HT-29 (cell line): ENCODE measurements around the gene SMIM28. TPM values are rescaled to one million over a fixed set of nuclear protein-coding genes. Genes with fewer than 3 reads are reported as not detected.
"Not testable (repeated sequence)": the region's sequence is repeated elsewhere in the genome, so short reads cannot be mapped to it uniquely, and the experiment has no call there.

ENCODE experiments used
- DNase-seq: peaks from one replicate; pipeline ENCODE4 v3.0.0-alpha.2; 2015; ENCODE audit warnings: low spot score
- total RNA-seq: library from RNA; depleted of rRNA; stranded (reverse); fragments of >200 nt; shearing (Covaris generic); gene quantifications from 2 replicates; pipeline ENCODE4 v1.2.3, GENCODE V29; 2014; rRNA removed

Gene SMIM28
- total RNA-seq = not detected in 2 replicates

DNA sequence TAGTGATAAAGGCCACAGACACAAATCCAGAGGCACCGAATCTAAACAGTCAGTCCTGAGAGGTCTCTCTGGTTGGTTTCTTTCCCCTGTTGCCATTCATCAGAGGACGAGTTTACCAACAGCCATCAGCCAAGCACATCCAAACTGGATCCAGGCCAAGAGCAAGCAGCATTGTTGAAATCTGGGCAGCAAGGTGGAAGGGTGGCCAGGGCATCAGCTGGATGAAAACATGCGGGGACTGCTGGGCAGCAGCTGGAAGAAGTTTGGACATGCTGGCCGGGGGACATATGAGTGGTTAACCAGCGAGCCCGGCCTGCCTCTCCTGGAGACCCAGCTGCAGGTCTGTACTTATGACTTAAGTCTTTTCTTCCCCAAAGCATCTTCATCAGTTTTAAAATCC lies at the start of gene SMIM28:
Gene SMIM28, plus strand, starts transcription at position 62 of the 400 bp plus-strand sequence. Its CDS starts 168 bp downstream, at position 230.
- no peak for DNase-seq

DNA sequence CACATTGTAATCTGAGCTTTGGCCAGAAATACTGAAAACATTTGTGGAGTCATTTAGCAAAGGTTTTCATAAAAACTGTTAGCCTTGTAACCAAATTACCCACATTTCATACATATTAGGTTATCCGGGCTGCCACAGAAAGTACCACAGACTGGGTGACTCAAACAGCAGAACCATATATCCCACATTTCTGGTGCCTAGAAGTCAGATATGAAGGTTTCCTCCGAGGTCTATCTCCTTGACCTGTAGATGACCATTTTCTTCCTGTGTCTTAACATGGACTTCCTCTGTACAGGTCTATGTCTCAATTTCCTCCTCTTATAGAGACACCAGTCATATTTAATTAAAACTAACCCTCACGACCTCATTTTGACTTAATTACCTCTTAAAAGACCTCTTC lies 49.5 kb upstream of the SMIM28 start:
- no peak for DNase-seq

DNA sequence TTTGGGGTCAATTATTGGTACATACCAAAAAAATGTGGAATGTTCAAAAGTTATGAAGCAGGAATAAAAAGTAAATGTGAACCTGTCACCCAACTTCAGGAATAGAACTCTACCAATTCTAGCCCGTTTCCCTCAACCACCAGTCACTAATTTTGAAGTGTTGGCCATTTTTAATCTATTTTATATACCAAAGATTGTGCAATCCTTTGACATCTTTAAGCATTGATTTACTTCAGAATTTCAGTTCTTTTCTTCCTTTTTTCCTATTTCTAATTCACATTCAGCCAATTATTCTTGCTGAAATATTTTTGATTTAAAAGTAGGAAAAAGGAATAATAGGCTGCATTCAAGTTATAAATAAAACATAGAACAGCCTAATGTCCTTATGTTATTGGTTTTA lies 46.9 kb upstream of the SMIM28 start:
- DNase-seq = no peak

DNA sequence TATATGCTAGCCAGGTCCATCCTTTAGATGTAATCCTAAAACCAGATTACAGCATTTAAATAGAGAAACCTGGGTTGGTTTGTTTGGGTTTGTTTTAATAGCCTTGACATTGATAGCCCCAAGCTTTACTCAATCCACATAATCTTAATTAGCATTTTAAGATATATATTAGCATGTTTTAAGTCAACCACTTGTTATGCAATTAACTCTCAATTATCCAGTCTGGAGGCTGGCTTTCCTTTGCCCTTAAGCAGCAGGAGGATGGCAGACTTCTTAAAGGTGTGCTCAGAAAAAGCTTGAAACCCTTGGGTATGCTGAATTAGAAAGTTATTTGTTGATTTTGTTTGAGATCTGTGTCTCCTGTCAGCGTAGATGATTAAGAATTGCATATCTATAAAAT lies 46.3 kb upstream of the SMIM28 start:
- DNase-seq = no peak

DNA sequence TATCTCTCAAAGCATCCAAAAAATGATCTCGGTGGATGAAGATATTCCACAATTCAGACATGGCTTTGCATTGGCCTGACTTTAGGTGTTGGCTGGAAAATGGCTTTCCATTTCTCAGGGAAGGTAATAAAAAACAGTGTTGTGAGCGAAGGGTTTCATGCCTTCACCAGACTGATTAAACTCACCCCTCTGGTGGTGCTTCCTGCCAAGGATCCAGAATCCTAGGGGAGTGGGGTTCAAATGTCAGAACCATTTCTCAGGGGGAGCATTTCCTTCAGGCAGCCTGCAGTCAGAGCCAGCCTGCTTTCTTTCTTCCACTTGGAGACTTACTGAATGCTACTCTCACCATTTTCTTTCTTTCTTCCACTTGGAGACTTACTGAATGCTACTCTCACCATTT lies 45.7 kb upstream of the SMIM28 start:
- DNase-seq = no peak

DNA sequence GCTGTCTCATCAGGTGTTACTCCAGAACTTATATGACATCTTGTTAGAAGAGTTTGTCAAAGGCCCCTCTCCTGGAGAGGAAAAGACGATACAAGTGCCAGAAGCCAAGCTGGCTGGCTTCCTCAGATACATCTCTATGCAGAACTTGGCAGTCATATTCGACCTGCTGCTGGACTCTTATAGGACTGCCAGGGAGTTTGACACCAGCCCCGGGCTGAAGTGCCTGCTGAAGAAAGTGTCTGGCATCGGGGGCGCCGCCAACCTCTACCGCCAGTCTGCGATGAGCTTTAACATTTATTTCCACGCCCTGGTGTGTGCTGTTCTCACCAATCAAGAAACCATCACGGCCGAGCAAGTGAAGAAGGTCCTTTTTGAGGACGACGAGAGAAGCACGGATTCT lies 43.7 kb upstream of the SMIM28 start:
- no peak for DNase-seq

DNA sequence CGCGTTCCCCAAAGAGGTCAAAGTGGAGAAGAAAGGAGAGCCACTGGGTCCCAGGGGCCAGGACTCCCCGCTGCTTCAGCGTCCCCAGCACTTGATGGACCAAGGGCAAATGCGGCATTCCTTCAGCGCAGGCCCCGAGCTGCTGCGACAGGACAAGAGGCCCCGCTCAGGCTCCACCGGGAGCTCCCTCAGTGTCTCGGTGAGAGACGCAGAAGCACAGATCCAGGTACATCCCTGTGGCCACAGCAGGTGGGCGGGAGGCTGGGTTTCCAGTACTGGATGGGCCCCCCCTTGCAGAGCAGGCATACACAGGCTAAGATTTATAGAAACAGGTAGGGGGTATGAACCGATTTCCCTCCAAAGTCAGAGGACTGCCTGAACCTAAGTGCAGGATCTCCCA lies 42.7 kb upstream of the SMIM28 start:
- DNase-seq = no peak

- no peak for DNase-seq
Observed at GRCh38 chr6:138336221-138336620, 41.5 kb upstream of the SMIM28 start.

DNA sequence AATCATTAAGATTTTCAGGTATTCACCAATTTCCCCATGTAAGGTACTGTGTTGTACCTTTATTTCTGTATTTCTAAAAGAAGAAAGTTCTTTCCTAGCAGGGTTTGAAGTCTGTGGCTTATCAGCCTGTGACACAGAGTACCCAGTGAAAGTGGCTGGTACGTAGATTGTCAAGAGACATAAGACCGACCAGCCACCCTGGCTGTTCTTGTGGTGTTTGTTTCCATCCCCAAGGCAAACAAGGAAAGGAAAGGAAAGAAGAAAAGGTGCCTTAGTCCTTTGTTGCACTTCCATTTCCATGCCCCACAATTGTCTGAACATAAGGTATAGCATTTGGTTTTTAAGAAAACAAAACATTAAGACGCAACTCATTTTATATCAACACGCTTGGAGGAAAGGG lies 40.6 kb upstream of the SMIM28 start:
- no peak for DNase-seq

DNA sequence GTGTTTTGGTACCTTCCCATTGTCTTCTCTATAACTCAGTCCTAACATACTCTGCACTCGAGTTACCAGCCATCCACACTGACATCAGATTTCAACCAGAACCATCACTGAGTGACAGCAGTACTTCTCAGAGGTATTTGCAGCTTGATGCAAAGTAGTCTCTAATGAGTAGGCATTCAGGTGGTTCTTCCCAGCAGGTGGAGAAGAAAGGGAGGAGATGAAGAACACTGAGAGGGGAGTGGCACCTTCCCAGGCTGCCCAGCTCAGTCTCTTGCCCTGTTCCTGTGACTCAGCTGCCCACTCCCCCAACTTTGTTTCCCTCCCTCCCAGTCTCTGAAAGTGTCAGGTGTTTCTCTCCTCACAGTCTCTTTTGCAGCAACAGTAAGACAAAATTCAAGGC lies 38.7 kb upstream of the SMIM28 start:
- DNase-seq = no peak

DNA sequence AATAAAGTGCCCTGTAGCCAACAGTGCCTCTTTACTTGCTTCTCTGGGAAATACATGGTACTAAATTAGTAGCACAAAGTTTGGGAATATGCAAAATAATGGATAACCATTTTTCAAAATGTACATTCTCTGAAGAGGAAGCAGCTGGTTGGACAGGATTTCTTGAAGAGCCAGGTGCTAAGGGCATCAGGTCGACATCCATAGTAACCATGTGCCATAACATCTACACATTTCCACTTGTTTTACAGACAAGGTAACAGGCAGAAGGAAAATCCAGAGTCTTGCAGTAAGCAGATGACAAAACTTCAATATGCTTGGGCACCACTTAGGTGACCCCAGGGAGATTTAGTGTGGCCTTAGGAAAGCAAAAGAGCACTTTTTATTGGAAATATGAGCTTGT lies 36.5 kb upstream of the SMIM28 start:
- no peak for DNase-seq

DNA sequence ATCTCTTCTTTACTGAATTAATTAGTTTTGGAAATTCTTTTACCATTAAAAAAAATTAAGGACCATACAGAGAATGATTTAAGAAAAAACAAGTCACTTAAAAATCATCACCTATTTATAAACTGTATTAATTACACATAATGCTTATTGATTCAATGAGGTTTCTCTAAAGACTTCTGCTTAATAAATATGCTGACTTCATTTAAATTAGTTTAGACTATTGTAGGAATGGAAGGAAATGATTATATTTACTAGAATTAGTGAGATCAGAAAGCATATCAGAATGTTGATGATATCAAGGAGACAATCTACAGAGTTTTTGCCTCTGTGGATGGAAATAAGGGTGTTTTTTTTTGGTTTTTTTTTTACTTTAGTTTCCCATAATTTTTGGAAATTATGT lies 34.6 kb upstream of the SMIM28 start:
- DNase-seq = no peak

DNA sequence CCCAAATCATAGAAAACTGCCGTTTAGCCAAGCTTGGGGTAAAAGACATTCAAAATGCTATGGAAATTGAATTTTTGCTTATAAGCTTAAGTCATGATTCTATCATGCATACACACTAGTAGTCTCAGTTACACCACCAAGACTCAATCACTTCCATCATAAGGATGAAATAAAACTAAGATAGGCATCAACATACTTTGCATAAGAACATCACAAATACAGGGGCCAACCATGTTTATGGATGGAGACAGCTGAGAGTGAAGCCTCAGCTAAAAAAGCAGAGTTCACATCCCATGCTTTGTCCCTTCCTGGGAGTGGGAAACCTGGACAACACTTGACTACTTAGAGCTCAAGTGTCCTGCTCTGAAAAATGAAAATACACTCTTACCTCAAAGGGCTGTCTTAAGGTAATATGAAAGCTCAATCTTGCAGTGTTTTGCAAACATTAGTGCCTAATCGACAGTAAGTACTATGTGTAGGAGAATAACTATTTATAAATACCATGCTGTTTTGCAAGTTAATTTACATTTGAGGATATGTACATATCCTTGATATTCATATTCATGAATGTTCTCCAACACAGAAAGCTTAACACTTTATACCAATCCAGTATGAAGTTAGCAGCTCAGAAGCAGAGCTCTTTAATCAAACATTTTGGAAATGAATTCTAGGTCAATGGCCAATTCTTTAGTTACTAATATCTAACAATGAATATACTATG lies 32.0 kb upstream of the SMIM28 start:
- no peak for DNase-seq

GRCh38 chr6:138346302-138347195 lies 31.2 kb upstream of the SMIM28 start:
- no peak for DNase-seq

GRCh38 chr6:138347864-138348263 lies 29.8 kb upstream of the SMIM28 start:
- no peak for DNase-seq

GRCh38 chr6:138349891-138350290 lies 27.8 kb upstream of the SMIM28 start:
- no peak for DNase-seq

- no peak for DNase-seq
Observed at GRCh38 chr6:138357928-138358327, 19.8 kb upstream of the SMIM28 start.

- DNase-seq = not testable (repeated sequence)
Observed at GRCh38 chr6:138368684-138369083, 9.0 kb upstream of the SMIM28 start.

- DNase-seq = no peak
Observed at GRCh38 chr6:138370631-138371451, 6.9 kb upstream of the SMIM28 start.

- DNase-seq = no peak
Observed at GRCh38 chr6:138371452-138371711, 6.3 kb upstream of the SMIM28 start.

- peak; percentile 59 for DNase-seq
Observed at GRCh38 chr6:138371720-138372119, 6.0 kb upstream of the SMIM28 start.
